Measurements from ENCODE around the gene FSD2.

Gene FSD2, protein sequence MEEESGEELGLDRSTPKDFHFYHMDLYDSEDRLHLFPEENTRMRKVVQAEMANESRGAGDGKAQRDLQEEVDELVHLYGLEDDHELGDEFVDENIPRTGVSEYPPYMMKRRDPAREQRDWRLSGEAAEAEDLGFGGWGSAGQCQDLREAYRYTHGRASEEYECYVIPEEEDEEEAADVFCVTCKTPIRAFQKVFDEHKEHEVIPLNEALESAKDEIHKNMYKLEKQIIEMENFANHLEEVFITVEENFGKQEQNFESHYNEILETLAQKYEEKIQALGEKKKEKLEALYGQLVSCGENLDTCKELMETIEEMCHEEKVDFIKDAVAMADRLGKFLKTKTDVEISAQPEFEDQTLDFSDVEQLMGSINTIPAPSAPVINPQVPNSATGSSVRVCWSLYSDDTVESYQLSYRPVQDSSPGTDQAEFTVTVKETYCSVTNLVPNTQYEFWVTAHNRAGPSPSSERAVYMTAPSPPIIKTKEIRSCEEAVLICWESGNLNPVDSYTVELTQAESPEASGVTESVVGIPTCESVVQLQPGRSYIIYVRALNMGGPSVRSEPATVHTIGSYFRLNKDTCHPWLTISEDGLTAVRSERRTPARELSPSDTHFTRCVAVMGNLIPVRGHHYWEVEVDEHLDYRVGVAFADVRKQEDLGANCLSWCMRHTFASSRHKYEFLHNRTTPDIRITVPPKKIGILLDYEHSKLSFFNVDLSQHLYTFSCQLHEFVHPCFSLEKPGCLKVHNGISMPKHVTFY

DNA sequence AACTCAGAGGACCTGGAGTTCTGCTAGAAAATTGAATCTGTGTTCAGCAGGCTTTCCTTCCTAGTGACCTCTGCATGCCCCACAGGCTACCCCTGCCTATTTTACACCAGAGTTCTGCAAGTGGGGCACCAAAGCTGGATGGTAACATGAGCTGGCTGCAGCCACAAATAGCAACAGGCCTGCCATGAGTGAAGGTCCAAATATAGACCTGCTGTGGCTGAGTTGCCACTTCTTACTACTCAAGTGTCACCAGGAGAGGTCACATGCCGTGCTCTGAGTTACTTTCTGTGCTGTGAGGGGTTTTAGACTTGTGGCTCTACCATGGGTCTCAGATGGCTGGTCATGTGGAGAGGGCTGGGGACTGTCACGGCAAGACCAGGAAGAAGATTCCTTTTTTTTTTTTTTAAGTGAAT is at the start of gene FSD2:
TSS of gene FSD2 (minus strand) at position 76 of the 413 bp plus-strand sequence. CDS start 18,679 bp downstream, outside the sequence.
- DNase-seq = no peak

DNA sequence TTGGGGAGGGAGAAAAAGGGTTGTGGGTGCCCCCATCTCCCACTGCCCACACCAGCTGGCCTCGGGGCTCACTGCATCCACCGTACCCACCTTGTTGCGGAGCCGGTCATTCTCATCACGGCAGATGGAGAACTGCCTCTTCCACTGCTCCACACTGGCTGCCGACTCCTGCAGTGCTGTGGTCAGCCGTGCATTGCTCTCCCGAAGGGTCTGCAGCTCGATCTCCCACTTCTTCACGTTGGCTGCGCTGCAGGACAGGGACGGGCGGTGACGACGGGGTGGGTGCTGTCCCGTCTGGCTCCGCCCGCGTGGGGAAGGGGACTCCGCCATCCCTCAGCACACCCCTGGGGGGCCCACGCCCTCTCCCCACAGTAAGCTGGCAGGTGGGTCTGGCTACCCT is 48.7 kb upstream of the FSD2 start:
- no peak for DNase-seq

DNA sequence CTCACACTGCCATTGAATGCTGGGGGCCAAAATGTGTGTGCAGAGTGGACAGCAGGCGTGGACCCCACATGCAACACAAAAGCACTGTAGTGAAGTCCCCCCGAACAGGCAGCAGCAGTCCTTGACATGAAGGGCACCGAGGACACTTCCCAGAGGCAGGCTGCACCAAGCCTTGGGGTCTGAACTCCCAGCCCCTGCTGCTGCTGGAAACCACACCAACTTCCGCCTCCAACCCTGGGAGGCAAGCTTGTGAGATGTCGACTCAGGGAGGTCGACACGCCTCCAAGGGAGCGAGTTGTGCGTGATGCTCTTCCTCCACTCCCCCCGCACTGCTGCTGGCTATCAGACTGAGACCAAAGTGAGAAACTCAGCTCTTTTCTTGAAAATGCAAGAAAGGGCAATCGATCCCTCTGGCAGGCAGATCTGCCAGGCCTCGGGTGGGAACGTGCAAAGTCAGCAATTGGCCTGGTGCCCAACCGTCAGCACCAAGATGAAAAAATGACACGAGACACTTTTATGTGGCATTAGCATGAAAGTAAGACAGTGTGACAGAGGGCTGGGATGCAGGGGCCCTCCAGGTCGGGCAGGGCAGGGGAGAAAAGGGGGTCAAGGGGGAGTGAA is 47.2 kb upstream of the FSD2 start:
- peak in 1 of 56 donors; percentile 1 for DNase-seq

DNA sequence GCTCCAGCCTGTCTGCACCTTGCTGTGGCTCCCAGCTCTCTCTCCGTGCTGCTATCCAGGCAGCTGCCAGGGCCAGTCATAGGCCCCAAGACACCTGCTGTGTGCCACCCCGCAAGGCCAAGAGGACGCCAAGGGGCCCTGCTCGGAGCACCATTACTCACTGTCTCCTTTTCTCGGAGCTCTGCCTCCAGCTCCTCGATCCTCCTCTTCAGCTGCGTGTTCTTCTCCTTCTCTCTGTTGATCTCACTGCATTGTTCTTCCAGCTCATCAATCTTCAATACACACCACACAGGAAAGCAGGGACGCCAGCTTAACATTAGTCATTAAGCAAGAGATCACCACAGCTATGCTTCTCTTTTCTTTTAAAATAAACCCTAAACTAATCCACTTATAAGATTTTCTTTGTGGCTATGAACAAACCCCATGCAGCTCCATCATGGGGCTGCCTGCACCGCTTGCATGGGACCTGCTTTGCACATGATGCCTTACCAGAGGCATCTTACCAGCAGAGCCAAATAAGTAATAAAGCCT is 46.2 kb upstream of the FSD2 start:
- no peak for DNase-seq

DNA sequence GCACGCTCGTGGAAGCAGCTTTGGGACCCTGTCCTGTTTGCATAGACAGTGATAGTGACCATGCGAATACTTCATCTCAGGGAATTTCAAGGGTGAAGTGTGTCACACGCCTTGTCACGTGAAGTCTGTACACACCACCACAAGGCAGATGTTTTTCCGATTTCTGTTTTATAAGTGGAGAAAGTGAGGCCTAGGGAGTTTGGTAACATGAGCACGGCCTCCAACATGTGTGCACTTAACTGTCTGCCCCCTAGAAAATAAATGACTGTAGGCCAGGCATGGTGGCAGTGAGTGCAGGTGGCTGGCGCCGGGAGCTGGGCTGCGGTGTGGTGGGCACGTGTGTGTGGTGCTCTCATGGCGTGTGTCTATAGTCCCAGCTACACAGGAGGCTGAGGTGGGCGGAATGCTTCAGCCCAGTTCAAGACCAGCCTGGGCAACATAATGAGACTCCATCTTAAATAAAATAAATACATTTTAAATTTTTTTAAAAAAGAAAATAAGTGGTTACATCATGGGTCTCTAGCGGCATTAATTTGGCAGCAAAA is 45.5 kb upstream of the FSD2 start:
- no peak for DNase-seq

DNA sequence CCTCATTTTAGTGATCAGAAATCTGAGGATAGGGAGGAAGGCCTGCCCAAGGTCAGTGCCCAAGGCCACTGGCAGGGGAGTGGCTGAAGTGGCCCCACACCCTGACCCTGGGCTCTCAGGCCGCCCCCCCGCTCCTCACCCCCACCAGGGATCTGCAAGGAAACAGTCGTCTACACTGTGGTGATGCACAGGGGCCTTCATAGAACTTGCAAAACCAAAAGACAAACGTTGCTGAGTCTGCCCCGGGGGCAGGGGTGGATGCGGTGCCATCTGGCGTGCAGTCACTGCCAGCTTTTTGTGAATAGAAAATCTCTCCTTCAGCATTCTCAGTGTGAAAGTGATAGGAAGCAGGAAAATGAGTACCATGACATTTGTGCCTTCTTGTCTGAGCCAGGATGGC is 44.9 kb upstream of the FSD2 start:
- peak in 2 of 56 donors; percentile 4 to 23 for DNase-seq

DNA sequence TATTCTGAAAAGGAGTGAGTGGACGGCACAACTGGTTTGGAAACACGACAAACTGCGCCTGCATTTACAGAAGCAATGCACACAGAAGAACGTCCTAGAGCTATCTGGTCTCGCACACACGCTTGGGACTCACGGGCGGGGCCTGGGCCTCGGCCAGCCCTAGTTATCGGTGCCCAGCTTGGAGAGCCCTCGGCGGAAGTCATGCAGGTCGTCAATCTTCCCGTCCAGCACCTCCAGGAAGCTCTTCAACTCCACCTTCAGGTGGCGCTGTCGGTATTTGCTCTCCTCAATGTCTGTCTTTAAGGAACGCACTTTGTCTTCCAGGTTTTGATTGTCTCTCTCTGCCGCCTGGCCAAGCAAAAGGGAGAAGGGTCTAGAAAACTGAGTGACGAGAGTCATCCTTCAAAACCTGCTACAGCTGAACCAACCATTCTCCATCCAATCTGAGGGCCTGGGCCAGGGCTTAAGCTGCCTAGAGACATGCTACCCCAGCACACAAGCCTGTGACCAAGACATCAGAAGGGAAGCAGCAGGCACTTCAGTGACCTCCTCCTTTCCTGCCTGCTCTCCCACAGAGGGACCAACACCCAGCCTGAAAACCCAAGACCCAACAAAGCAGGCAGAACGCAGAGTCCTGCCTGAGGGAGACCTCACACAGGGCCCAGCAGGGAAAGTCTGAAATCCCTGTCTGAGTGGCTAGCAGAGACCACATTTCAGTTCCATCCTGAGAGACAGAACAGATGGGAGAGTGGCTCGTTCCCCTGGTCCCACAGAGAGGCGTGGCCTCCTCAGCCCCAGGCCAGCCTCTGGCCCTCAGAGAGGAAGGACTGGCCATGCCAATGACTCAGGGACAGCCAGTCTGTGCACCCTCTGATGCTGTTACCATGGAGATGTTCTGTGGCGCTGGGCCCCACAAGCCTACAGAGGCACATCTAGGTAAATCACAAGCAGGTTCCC is 44.0 kb upstream of the FSD2 start:
- DNase-seq = peak in 25 of 56 donors; percentile 7 to 56 (median 21)

DNA sequence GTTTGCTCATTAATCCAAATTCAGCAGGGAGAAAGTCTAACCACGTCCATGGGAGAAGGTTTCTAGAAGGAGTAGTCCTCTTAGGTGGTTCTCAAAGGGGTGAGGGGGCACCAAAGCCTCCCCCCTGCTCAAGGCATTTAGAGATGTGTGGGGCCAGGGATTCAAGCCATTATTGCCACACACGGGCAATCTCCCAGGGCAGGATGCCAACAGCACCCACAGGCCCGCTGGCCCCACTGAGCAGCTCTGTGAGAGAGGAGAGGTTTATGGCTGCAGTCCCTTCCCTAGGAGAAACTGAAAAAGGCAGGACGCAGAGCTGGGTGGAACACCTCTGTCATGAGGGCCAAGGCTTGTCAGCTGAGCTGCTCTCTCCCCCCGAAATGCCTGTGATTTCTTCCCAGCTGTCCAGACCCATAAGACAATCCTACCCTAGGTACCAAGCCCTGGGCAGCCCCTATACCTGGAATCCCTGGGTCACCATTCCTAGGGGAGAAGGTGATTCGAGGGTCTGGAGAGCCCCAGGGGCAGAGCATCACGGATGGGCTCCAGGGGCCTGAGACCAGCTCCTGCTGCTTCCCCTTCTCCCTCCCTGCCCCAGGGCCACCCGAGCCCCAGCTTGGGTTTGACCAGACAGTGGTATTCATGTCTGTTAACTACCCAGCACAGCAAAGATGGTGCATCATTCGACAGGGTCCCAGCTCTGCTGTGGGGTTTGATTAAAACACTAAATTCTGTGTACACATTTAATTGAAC is 42.5 kb upstream of the FSD2 start:
- no peak for DNase-seq

DNA sequence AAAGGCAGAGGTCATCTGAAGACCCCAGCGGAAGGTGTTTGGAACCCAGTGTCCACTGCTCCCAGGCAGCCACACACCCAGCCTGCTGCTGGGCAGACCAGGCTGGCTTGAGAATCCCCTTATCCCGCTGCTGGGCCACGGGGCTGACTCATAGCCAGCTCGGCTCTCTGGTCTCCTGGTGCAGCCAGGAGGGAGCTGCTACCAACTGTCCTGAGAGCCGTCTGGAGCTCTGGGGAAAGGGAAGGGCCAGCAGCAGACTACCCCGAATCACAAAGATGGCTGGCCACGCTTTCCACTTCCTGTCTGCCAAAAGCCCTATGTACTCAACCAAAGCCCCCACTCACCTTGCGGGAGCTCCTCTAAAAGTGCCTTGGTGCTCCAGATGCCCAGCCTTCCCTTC is 41.8 kb upstream of the FSD2 start:
- no peak for DNase-seq

DNA sequence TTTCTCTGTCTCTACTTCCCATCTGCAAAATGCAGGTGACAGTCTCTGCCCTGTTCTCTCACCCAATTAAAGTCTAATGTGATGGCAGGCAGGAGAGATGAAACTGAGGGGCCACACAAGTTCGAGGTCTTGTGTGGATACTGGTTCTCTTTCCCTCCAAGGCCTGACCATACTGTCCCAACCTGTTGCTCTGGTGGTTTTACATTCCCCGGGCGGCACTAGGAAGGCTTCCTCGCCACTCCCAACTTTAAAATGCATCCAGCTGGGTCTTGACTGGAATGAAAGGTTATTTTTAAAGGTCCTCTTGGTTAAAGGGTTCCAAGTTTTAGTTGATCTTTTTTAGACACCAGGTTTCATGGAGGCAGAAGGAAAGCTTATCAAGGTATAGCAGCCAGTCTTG is 40.8 kb upstream of the FSD2 start:
- no peak for DNase-seq

DNA sequence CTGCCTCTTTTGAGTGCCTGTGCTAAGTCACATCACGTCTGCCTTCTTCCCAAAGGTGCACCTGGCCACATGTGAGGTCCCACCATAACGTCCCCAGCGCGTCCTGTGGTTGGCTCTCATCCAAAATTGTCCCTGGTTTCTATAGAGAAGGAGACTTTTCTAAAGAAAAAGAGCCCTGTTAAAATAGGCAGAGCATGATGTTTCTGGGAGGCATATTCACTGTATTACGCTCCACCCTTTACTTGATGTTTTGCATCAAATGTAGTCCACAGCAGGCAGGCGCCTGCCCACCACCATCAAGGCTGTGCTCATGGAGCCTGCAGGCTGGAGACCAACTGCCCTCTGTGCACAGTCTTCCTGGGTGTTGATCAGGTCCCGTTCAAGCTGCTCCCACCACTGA is 39.8 kb upstream of the FSD2 start:
- DNase-seq = no peak

DNA sequence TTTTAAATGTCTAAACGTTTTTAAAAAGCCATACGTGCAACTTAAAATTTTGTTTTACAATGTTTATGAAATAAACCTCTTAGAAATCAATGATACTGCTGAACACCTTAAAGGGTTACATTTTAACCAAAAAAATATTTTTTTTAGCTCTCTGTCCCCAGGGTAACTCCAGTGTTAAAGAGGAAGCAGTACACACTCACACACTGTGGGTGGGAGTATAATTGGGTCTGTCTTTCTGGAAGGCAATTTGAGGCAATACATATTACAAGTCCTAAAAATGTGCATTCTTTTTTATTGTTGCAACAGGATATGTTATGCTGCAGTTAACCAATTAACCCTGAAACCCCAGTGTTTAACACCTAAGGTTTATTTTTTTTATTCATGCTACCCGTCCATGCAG is 37.7 kb upstream of the FSD2 start:
- no peak for DNase-seq

DNA sequence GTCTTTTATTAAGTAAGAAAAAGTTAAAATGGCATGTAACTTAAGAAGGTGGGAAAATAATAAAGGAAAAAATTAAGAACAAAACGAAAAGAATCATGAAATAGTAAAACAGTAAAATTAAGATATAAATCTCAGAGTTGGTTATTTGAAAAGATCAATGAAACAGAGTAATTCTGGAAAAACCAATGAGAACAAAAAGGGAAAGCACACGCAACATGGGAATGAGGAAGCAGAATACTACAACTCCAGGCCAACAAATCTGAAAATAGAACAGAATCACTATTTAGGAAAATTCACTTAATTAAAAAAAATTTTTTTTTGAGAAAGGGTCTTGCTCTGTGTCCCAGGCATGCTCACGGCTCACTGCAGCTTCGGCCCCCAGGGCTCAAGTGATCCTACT is 34.3 kb upstream of the FSD2 start:
- DNase-seq = no peak

DNA sequence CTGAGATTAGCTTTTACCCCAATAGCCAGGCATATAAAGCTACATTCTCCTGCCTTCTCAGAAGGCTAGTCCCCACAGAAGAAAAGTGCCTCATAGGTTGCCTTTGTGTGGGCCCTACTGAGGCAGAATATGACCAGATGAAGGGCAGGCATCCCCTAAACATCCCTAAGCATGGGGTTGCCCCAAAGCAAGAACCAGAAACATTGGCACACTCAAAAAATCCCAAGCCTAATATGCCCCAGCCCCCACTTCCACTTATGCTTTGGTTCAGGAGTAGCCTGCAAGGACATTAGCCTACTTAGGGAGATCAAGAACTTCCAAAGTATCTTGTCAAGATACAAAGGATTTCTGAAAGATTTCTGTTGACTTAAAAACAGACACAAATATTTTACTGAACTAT is 33.3 kb upstream of the FSD2 start:
- DNase-seq = no peak

DNA sequence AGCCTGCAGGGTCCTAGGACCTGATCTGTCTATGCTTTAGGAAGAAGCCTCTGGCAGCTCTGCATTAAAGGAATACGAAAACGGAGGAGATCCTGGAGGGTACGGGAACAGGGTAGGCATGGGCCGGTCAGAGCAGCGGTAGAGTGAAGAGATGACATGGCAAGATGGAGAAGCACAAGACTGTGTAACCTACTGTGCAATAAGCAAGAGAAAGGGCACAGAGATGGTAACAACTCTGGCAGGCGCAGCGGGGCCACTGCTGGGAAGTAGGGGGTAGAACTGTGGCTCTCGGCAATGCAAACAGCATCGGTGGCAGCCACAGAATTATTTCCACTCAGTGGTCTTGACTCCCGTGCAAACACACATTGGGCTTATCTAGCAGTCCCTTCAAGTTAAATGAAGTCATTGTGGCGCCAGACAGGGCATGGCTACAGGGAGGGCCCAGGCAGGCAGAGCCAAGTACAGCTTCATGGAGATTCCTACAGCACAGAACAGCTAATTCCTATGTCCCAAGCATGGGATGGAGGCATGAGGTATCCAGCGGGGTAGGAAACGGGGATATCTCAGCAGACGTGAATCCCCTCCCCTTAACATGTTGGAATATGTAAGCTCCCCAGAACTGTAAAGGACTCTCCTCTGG is 32.3 kb upstream of the FSD2 start:
- no peak for DNase-seq

DNA sequence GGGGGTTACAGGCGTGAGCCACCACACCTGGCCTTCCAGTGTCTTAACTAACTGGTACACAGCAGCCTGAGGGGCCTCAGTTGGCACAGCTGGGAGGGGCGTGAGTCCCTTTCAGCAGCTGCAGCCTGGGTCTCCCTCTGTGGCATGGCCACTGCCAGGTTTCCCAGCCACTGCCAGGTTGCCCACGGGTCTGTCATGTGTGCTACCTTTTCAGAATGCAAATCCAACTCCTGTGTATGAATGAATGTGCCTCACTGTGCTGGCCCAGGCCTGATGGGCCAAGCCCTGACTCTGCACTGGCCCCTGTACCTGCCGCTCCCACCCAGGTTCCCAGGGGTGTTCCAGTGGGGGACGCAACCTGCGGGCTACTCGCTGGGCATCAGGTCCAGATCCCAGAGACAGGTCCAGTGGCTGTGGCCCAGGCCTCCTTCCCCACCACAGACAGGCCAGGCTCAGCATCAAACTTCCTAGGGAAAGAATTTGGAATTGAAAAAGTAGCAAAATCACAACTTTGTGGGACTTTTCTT is 29.6 kb upstream of the FSD2 start:
- DNase-seq = no peak

DNA sequence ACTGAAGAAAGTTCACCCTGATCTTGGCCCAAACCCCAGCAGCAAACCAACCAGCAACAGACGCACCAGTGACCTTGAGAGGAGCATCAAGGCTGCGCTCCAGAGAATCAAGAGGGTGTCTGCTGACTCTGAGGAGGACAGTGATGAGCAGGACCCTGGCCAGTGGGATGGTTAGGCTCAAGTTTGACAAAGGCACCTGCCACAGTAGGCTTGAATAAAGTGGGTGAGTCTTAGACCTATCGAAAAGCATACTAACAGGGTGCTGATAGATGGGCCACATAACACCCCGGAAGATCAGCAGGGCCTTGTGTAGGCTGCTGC is 27.5 kb upstream of the FSD2 start:
- no peak for DNase-seq

DNA sequence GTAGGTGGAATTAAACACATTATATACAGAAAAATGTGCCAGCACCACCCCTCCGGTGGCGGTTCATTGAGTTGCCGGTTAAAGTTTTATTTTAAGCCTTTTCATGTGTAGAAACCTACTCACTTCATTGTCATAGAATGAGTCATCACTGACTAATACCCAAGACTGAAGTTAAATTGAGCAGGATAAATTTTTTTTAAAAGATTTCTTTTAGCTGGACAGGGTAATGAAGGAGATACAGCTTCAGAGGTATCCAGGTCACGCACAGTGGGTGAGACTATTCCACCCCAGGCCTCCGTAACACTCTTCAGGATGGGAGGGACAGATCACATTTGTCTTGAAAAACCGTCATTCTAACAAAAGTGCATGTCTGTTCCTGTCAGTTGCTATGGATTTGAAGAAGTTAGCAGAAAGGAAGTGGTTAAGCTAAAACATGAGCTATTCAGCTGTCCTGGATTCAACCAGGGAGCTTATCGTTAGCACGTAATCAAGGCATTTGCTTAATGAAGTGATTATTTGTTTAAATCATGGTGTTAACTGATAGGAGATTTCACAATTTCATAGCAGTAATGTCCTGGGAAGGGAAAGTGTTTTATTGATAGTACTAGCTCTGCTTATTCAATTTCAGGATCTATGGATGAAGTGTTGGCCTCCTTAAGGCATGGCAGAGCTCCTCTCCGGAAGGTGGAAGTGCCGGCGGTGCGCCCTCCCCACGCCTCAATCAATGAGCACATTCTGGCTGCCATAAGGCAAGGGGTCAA is 26.9 kb upstream of the FSD2 start:
- peak in 5 of 56 donors; percentile 14 to 51 (median 23) for DNase-seq

Measured in amygdala (tissue), 56 donors.